Neural cell (in vitro differentiated cells): ENCODE measurements around the gene RAD9A.

ENCODE experiments used
- EZH2 ChIP-seq: fragments of 200-600, 300-800 bp; shearing (Covaris generic), sonication (generic); IDR thresholded peaks from 2 replicates; pipeline ENCODE4 v1.6.1; 2014; ENCODE audit warnings: antibody characterized with exemption, low read length, borderline replicate concordance, mild to moderate bottlenecking; ENCODE audit not compliant: insufficient read depth, poor library complexity, severe bottlenecking
- RAD21 ChIP-seq: fragments of 450-650 bp; conservative IDR thresholded peaks from 2 replicates; pipeline ENCODE4 v1.6.1; 2014; ENCODE audit warnings: antibody characterized with exemption, mild to moderate bottlenecking, moderate library complexity
- TF ChIP-seq, protein P1 (sequence below): fragments of 450-650 bp; IDR thresholded peaks from 2 replicates; pipeline ENCODE4 v1.5.1; 2014; ENCODE audit warnings: antibody characterized with exemption, mild to moderate bottlenecking, moderate library complexity; ENCODE audit not compliant: poor library complexity, severe bottlenecking

- TF ChIP-seq, protein P1, sequence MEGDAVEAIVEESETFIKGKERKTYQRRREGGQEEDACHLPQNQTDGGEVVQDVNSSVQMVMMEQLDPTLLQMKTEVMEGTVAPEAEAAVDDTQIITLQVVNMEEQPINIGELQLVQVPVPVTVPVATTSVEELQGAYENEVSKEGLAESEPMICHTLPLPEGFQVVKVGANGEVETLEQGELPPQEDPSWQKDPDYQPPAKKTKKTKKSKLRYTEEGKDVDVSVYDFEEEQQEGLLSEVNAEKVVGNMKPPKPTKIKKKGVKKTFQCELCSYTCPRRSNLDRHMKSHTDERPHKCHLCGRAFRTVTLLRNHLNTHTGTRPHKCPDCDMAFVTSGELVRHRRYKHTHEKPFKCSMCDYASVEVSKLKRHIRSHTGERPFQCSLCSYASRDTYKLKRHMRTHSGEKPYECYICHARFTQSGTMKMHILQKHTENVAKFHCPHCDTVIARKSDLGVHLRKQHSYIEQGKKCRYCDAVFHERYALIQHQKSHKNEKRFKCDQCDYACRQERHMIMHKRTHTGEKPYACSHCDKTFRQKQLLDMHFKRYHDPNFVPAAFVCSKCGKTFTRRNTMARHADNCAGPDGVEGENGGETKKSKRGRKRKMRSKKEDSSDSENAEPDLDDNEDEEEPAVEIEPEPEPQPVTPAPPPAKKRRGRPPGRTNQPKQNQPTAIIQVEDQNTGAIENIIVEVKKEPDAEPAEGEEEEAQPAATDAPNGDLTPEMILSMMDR, result no peak
- TF ChIP-seq RAD21, result no peak
- no peak for TF ChIP-seq EZH2
Measured at GRCh38 chr11:67366961-67367760, 24.6 kb upstream of the RAD9A start.
